ENCODE measurements around the gene LAS1L.
"Not testable (repeated sequence)": the region's sequence is repeated elsewhere in the genome, so short reads cannot be mapped to it uniquely, and the experiment has no call there.

The LAS1L gene

DNA sequence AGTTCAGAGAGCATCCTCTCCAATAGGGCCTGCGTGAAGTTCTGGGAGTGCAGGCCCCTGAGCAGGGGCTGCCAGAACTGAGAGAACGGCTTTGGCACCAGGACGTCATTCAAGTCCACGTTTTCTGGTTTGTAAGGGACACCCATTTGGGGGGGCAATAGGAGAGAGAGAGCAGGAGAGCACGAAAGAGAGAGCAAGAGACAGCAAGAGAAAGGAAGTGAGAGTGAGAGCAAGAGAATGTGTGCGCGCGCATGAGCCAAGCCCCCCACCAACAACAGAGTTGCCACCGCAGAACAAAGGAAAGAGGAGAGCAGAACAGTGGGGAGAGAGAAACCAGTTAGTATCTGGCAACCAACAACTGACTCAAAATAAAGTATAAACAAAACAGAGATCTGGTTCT is 10.4 kb downstream of the LAS1L start:
- Histone ChIP-seq H3K36me3 (peaks cover 39% of the 10 kb centered on the region), H3K9me3 (ENCODE audit: severe bottlenecking) (no peaks in the 10 kb centered on the region), H3K27ac (no peak overlapping the region), H3K4me3 (ENCODE audit: low read depth, low read length) (no peak overlapping the region), H3K27me3 (ENCODE audit: insufficient read depth, low read depth, severe bottlenecking) (peaks cover 3% of the 10 kb centered on the region)
- DNase-seq: no peak
- TF ChIP-seq CTCF (IDR thresholded peaks at IDR 0.05; ENCODE audit: low read depth, low read length): no peak

GRCh38 chrX:65522739-65523372 is 11.7 kb downstream of the LAS1L start:
- H3K4me3 ChIP-seq (ENCODE audit: low read depth, low read length): no peak overlapping the region
- no peak overlapping the region for H3K27ac ChIP-seq
- DNase-seq: no peak
- peaks cover 31% of the 10 kb centered on the region for H3K36me3 ChIP-seq
- TF ChIP-seq CTCF (IDR thresholded peaks at IDR 0.05; ENCODE audit: low read depth, low read length): no peak
- no peaks in the 10 kb centered on the region for H3K9me3 ChIP-seq (ENCODE audit: severe bottlenecking)
- peaks cover 3% of the 10 kb centered on the region for H3K27me3 ChIP-seq (ENCODE audit: insufficient read depth, low read depth, severe bottlenecking)

- H3K27me3 ChIP-seq (ENCODE audit: insufficient read depth, low read depth, severe bottlenecking); H3K4me3 ChIP-seq (ENCODE audit: low read depth, low read length); H3K9me3 ChIP-seq (ENCODE audit: severe bottlenecking); DNase-seq; H3K27ac ChIP-seq: not testable (repeated sequence)
- H3K36me3 ChIP-seq: peaks cover 33% of the 10 kb centered on the region
These were observed 15.1 kb downstream of the LAS1L start for GRCh38 chrX:65519530-65519929.

DNA sequence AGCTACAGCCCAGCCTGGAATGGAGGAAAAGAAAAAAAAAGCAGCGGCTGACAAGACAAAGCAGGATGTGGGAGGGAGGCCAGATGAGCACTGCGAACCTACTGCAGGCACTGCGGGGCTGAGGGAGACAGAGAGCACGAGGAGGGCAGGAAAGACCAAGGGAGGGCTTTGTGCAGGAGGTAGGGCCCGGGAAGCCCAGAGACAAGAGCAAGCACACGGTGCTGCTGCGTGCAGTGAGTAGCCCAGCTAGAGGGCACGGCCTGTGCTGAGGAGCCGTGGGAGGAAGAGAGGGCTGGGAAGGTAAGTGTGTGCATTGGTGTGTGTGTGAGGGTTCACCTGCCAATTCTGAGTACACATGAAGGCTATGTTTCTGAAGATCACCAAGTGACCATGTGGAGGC is 15.6 kb downstream of the LAS1L start:
- H3K4me3 ChIP-seq (ENCODE audit: low read depth, low read length); H3K27ac ChIP-seq; H3K9me3 ChIP-seq (ENCODE audit: severe bottlenecking); DNase-seq; H3K27me3 ChIP-seq (ENCODE audit: insufficient read depth, low read depth, severe bottlenecking): not testable (repeated sequence)
- peaks cover 32% of the 10 kb centered on the region for H3K36me3 ChIP-seq

DNA sequence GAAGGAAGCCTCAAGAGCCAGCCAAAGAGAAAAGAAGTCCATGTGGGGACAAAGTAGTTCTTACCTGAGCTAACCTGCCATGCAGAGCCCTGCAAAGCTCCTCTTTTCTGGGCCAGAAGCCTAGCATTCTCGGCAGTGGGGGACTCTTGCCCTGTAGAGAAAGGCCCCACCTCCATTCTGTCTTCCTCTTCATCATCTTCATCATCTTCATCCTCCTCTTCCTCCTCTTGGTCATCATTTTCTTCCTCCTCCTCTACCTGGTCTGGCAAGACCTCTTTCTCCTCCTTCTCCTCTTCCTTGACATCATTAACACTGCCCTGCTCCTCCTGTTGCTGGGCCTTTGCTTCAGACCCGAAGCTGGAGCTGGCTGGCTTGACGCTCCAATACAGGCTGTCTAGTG is 16.7 kb downstream of the LAS1L start:
- TF ChIP-seq CTCF (IDR thresholded peaks at IDR 0.05; ENCODE audit: low read depth, low read length): no peak
- DNase-seq: no peak
- Histone ChIP-seq H3K9me3 (ENCODE audit: severe bottlenecking) (no peaks in the 10 kb centered on the region), H3K27me3 (ENCODE audit: insufficient read depth, low read depth, severe bottlenecking) (no peaks in the 10 kb centered on the region), H3K27ac (no peak overlapping the region), H3K36me3 (peaks cover 33% of the 10 kb centered on the region), H3K4me3 (ENCODE audit: low read depth, low read length) (no peak overlapping the region)

DNA sequence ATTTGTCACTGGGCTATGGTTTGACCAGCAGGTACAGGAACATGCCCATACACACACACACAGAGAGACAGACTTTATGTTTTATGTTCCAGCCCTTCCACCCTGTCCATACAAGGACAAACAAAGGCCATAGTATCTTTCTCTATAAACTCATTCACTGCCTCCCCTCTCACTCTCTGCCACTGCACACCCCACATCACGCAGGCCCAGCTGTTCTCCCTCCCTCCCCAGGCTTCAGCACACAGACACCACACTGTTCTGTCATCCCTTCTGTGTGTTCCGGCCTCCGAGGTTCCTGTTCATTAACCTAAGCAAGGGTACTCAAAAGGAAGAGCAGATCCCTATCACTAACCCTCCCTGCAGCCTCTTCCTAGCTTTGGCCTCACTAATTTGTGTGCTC is 17.8 kb downstream of the LAS1L start:
- Histone ChIP-seq H3K36me3 (peaks cover 23% of the 10 kb centered on the region), H3K4me3 (ENCODE audit: low read depth, low read length) (no peak overlapping the region), H3K9me3 (ENCODE audit: severe bottlenecking) (no peaks in the 10 kb centered on the region), H3K27ac (no peak overlapping the region), H3K27me3 (ENCODE audit: insufficient read depth, low read depth, severe bottlenecking) (no peaks in the 10 kb centered on the region)
- DNase-seq: no peak
- TF ChIP-seq CTCF (IDR thresholded peaks at IDR 0.05; ENCODE audit: low read depth, low read length): no peak

- Histone ChIP-seq H3K27ac (no peak overlapping the region), H3K27me3 (ENCODE audit: insufficient read depth, low read depth, severe bottlenecking) (no peaks in the 10 kb centered on the region), H3K36me3 (peaks cover 22% of the 10 kb centered on the region), H3K4me3 (ENCODE audit: low read depth, low read length) (no peak overlapping the region), H3K9me3 (ENCODE audit: severe bottlenecking) (no peaks in the 10 kb centered on the region)
- no peak for TF ChIP-seq CTCF (IDR thresholded peaks at IDR 0.05; ENCODE audit: low read depth, low read length)
- DNase-seq: no peak
These were observed 21.0 kb downstream of the LAS1L start for GRCh38 chrX:65513610-65514009.

All from WERI-Rb-1 (cell line).